ENCODE data around the gene HABP4.

DNA sequence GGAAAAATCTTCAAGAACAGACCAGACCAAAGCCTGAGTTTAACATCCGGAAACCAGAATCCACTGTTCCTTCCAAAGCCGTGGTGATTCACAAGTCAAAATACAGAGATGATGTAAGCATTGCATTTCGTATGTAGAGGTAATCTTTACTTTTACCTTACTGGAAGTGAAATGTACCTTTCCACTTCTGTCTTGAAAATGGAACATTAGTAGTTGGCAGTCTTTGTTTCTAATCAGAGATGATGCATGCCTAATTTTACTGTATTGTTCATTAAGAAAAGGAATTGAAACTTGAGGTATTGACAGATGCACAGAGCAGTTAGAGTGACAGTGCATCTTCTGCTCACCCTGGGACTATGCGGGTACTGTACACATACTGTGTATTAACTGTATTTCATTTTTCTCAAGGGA lies 34.6 kb downstream of the HABP4 start:
- TF ChIP-seq, protein P1, sequence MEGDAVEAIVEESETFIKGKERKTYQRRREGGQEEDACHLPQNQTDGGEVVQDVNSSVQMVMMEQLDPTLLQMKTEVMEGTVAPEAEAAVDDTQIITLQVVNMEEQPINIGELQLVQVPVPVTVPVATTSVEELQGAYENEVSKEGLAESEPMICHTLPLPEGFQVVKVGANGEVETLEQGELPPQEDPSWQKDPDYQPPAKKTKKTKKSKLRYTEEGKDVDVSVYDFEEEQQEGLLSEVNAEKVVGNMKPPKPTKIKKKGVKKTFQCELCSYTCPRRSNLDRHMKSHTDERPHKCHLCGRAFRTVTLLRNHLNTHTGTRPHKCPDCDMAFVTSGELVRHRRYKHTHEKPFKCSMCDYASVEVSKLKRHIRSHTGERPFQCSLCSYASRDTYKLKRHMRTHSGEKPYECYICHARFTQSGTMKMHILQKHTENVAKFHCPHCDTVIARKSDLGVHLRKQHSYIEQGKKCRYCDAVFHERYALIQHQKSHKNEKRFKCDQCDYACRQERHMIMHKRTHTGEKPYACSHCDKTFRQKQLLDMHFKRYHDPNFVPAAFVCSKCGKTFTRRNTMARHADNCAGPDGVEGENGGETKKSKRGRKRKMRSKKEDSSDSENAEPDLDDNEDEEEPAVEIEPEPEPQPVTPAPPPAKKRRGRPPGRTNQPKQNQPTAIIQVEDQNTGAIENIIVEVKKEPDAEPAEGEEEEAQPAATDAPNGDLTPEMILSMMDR (IDR thresholded peaks at IDR 0.05; ENCODE audit: low read depth, low read length), result no peak
- TF ChIP-seq EZH2phosphoT487 (IDR thresholded peaks at IDR 0.05; ENCODE audit: low read depth), result no peak
